GM12874 (cell line): ENCODE measurements around the gene RNF141.

ENCODE experiments used
- TF ChIP-seq, protein P1 (sequence below): IDR thresholded peaks from 2 replicates; pipeline ENCODE4 v1.5.1; 2011; ENCODE audit warnings: low read depth, mild to moderate bottlenecking, control low read depth, low read length, moderate library complexity; ENCODE audit not compliant: insufficient read depth

RNF141 gene

GRCh38 chr11:10561043-10561818 is 20.2 kb upstream of the RNF141 start:
- TF ChIP-seq, protein P1, sequence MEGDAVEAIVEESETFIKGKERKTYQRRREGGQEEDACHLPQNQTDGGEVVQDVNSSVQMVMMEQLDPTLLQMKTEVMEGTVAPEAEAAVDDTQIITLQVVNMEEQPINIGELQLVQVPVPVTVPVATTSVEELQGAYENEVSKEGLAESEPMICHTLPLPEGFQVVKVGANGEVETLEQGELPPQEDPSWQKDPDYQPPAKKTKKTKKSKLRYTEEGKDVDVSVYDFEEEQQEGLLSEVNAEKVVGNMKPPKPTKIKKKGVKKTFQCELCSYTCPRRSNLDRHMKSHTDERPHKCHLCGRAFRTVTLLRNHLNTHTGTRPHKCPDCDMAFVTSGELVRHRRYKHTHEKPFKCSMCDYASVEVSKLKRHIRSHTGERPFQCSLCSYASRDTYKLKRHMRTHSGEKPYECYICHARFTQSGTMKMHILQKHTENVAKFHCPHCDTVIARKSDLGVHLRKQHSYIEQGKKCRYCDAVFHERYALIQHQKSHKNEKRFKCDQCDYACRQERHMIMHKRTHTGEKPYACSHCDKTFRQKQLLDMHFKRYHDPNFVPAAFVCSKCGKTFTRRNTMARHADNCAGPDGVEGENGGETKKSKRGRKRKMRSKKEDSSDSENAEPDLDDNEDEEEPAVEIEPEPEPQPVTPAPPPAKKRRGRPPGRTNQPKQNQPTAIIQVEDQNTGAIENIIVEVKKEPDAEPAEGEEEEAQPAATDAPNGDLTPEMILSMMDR = no peak

DNA sequence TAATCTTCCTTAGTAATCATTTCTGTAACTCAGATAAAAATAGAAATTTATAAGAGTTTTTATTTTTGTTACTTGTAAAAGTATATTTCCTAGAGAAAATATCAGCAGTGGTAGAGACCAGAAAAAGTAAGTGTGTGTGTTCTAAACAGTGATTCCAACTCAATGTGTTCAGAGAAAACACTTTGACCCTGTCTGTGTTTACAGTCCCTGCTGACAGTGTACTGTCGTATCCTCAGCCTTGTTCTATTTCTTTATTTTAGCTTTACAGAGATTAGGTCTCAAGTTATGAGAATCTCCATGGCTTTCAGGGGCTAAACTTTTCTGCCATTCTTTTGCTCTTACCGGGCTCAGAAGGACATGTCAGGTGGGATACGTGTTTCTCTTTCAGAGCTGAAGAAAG is 17.3 kb upstream of the RNF141 start:
- TF ChIP-seq, protein P1 = no peak

GRCh38 chr11:10556590-10556989 is 15.6 kb upstream of the RNF141 start:
- TF ChIP-seq, protein P1 = no peak

GRCh38 chr11:10551845-10552352 is 10.9 kb upstream of the RNF141 start:
- TF ChIP-seq, protein P1 = no peak

DNA sequence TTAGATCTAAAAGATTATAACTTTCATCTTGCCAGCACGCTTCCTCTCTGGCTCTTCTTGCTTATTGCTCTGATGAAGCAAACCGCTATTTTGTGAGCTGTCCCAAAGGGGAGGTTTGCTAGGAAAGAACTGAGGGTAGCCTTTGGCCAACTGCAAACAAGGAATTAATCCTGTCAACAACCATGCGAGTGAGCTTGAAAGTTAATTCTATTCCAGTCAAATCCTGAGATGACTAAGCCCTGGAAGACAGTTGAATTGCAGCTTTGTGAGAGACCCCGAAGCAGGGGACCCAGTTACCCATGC is 10.3 kb upstream of the RNF141 start:
- TF ChIP-seq, protein P1 = no peak

DNA sequence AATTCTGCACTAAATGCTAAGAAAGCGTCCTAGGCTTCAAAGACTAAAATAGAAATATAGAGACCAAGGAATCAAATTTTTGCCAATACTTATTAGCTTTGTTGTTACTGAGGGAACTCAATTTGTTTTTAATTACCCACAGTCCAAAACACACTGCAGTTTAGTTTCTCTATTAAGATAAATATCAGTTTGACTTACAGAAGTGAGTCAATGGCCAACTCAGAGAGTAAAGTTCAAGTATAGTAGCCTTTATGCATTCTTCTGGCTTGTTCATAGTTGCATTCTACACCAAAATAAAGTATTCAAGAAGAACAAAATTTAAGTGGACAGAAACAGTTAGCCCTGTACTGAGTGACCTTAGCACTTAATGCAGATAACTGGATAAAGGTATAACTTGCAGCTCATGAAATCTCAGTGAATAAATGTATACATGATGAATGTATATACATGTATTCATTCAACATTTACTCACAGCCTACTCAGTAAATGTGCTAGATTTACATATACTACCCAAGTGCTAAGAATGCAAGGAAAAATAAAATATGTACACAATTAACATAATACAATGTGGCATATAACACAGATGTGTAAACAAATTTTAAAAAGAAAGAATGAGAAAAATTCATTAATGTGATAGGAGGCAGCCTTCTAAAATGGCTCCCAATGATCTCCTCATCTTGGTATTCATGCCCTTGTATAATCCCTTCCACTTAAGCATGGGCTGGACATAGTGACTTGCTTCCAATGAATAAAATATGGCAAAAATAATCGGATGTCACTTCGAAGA is 9.7 kb upstream of the RNF141 start:
- TF ChIP-seq, protein P1 = no peak

DNA sequence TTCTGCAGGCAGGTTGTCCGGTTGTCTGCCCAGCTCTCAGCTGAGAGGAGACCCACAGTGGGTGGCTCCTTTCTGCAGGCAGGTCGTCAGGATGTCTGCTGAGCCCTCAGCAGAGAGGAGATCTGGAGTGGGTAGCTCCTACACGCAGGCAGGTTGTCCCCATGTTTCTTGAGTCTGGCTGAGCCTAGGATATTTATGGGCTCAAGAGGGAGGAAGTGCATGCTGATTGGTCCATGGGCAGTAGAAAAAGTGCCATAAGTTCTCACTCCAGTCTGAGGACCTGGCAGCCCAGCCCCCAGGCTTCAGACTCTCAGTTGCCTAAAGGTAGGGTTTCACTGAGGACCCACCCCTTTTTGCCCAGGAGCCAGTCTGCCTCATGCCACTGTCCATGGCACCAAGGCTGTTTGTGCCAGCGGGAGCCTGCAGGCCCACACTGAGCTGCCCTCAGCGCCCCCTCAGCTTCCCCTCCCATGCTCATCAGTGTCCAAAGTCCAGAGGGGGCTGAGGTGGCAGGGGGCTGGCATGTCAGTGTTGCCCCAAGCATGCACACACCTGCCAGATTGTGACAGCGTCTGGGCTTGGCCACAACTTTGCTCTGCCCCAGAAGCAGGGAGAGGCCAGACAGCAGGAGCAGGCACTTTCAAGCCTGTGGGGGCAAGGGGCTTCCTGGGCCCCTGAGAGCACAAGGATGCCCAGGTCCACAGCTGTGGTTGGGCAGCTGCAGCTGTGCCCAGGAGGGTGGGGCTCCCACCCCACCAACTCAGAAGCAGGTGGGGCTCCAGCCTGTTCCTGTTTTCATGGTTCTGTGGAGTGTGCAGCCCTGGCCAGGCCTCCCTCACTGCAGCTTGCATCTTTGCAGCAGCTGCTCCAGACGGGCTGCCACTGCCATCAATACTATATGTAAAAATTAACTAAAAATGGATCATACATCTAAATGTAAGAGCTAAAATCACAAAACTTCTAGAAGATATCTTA is 3.8 kb upstream of the RNF141 start:
- TF ChIP-seq, protein P1 = no peak
